Activated CD8-positive, alpha-beta memory T cell treated with anti-CD3 and anti-CD28 coated beads, Interleukin-2, amount 50 U/mL, for 24 hours (primary cell): ENCODE results near the gene RAB11FIP2.

Experiments used
- DNase-seq: peaks from one replicate; pipeline ENCODE4 v3.0.0-alpha.2; 2020; ENCODE audit errors: extremely low read depth

RAB11FIP2 gene

GRCh38 chr10:118034791-118035261 is 11.9 kb downstream of the RAB11FIP2 start:
- DNase-seq: no peak

DNA sequence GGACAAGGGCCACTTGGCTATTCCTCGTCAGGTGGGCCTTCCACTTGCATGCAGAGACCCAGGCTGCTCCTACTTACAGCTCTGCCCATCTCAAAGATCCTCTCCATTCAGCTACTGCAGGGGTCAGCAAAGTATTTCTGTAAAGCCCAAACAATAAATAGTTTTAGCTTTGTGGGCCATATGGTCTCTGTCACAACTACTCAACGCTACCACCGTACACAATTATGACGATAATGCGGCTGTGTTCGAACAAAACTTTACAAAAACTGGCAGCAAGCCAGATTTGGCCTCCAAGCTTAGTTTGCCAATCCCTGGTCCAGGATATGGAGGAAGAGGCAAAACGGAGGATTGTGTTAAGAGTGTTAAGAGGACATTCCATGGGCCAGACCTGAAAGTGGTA is 12.8 kb downstream of the RAB11FIP2 start:
- no peak for DNase-seq

- no peak for DNase-seq
Observed at GRCh38 chr10:118032564-118032963, 14.2 kb downstream of the RAB11FIP2 start.

DNA sequence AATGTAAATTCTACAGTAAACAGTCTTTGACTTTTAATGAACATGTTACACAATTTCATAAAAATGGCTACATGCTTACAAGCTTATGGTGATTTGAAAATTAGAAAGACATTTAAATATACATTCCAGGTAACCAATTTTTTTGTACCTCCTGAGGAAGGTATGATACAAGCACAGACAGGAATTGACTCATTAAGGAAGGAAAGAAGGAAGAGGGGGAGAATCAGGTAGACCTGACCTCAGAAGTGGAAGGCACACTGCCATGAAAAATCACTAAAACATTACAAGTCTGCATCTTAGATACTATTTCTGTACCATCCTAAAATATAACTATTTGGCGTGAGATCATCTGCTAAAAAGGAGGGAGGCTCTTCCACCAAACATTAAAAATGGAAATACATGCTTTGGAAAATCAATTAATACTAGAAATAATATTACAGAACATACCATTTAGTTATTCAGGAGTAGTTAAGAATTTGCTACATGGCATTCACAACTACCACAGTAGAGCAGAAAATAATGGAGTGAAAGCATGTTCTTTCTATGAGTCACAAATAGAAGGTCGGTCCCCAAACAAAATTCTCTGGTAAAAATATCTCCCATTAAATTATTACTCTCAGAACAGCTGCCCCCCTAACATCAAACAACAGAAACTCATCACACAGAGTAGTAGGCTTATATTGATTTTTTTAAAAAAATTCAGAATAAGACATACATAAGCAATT is 15.2 kb downstream of the RAB11FIP2 start:
- no peak for DNase-seq

GRCh38 chr10:118028619-118029018 is 18.1 kb downstream of the RAB11FIP2 start:
- DNase-seq: no peak

GRCh38 chr10:118027397-118027796 is 19.3 kb downstream of the RAB11FIP2 start:
- no peak for DNase-seq

DNA sequence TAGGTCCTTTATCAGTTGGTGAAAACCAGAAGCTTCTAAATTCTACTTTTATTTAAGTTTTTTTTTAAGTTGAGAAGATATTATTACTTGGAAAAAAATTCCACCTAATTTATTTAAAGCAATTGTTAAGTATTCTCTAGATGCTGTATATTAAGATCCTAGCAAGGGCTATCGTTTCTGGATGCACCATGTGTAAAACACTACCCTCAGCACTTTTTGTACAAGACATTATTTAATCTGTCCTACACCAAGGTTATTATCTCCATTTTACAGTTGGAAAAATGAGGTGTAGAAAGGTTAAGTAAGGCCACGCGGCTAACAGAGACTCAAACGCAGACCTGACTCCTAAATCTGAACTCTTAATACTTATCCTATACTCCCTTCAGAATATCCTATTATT is 19.8 kb downstream of the RAB11FIP2 start:
- DNase-seq: no peak

GRCh38 chr10:118020365-118020764 is 26.4 kb downstream of the RAB11FIP2 start:
- no peak for DNase-seq

DNA sequence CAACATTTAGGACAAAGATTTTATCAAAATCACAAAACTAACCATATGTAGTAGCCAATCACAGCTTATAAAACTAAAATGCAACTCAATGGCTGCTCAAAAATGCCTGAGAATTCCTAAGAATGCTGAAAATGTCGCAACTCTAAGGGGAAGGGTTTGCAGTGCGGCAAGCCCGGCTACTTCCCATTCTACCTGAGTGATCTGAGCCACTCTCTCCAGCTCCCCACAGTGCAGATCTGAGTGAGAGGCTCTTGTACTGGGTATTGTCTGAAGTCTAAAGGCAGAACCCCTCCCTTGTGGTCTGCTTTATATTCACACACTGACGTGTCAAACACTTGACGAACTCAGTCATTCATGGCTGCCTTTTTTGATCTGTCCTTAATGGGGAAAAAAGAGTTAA is 28.9 kb downstream of the RAB11FIP2 start:
- no peak for DNase-seq

- DNase-seq: no peak
Observed at GRCh38 chr10:118017071-118017740, 29.5 kb downstream of the RAB11FIP2 start.

DNA sequence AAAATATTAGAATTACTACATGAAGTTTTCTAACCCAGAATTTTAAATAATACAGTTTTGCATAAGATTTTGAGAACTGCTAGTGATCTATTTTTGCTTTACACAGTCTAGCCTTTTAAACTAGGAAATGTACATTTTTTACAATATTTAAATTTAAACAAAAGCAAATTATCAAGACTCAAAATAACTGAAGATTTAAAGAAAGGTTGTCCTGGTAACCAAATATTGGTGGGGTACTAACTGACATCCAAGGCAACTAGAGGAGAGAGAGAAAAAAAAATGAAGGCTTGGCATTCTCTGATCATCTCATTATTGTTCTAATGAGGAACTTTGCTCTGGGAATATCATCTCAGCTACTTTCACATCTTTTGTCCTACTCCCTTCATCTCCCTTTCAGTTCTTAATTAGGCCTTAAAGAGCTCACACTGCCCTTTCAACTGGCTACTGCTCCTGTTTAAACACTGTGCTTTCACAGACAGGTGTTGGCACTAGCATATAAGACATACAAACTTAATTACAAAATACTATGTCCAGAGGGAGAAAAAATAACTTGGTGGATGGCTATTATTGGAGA is 33.7 kb downstream of the RAB11FIP2 start:
- DNase-seq: no peak

- no peak for DNase-seq
Observed at GRCh38 chr10:118007773-118008172, 39.0 kb downstream of the RAB11FIP2 start.

DNA sequence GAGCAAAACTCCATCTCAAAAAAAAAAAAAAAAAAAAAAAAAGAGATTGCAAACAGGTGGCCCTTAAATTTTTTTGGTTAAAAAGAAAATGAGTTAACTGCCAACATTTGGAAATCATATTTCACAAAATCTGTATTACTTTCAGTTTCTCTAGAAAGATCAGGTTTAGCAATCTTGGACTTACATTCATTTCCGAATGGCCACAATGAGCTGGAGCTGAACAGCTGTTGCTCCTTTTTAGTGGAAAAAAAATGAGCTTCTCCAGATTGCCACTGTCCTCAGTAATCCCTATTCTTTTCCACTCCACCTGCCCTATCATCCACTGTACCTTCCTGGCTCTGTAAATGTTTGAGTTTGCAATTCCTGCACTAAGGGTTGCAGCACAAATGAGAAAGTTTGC is 43.6 kb downstream of the RAB11FIP2 start:
- no peak for DNase-seq

- DNase-seq: no peak
Observed at GRCh38 chr10:118002581-118002980, 44.2 kb downstream of the RAB11FIP2 start.

DNA sequence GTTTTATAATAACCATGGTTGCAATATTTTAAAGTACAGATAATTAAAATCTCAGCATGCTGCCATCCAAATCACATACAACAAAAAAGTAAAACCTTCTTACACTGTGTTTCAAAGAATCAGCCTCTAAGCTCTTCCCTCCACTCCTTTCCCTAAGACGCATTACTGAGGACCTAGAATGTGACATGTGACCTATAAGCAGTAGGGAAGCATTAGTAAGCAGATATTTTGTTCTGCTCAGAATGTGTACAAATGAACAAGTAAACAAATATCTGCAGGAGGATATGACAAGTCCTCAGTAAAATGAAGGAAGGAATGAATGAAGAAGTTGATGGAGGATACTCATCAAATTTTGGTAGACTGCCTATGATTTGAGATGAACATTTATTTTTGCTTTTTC is 49.1 kb downstream of the RAB11FIP2 start:
- no peak for DNase-seq

DNA sequence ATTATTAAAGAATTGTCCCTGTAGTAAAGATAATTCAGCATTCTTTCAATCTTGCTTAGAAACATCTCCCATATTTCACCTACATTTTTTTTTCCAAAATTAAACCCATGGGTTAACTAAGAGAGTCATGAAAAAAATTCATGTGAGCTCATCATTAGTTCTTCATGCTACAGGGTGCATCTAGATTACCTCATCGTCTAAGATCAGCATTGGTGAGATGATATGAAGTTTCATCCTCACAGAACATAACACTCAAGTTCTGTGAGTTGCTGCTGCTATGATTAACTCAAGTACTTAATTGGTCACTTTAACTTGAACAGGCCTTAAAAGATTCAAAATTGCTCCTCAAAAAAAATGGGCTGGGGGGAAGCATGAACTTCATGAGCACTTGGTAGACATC is 50.0 kb downstream of the RAB11FIP2 start:
- no peak for DNase-seq

DNA sequence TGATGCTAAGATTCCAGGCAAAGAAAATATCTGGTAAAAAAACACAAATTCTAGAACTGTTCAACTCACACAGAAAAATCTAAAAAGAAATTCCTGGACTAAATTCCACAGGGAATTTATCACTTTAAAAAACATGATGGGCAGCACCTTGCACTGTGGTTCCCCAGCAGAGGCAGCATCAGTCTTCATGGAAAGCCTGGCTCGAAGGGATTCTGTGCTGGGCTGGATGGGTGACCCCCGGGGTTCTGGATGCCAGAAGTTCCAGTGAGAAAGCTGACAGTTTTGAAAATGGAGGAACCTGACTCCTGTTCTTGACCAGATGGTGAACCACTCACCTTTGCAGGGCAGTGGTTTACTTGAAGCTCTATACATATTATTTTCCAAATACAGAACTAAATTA is 52.0 kb downstream of the RAB11FIP2 start:
- DNase-seq: no peak

GRCh38 chr10:117993166-117993565 is 53.6 kb downstream of the RAB11FIP2 start:
- no peak for DNase-seq

GRCh38 chr10:117991701-117992100 is 55.0 kb downstream of the RAB11FIP2 start:
- DNase-seq: no peak

DNA sequence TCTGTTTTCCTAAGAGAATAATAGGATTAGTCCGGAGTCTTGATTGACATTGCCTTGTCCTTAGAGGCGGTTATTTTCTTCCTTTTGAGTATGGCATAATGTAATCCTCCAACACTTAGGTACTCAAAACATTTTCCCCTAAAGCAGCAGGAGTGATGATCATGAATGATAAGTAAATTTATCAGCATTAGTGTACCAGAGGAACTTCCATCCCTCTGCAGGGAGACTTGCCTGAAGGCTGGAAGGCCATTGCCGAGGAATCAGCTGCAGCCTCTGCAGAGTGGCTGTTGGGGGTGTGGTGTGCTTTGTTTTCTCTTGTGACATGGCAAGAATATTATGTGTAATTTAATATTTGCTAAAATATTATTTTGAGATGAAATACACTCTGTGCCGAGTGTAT is 56.8 kb downstream of the RAB11FIP2 start:
- DNase-seq: no peak

DNA sequence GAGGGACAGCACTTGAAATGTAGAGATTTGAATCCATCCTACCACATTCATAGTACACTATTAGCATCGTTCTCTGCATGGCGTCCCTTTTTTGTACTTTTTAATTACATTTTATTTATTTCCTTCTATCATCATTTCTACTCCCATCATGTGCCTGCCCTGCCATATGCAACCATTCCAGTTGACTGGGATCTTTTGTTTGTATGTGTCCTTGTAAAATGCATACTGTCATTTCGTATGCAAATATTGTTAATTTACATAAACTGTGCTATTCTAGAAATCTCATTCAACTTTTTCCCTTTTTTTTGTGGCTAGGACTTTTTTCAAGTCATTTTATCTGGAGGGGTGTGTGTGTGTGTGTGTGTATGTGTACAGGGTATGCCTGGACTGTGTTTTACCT is 57.9 kb downstream of the RAB11FIP2 start:
- no peak for DNase-seq

DNA sequence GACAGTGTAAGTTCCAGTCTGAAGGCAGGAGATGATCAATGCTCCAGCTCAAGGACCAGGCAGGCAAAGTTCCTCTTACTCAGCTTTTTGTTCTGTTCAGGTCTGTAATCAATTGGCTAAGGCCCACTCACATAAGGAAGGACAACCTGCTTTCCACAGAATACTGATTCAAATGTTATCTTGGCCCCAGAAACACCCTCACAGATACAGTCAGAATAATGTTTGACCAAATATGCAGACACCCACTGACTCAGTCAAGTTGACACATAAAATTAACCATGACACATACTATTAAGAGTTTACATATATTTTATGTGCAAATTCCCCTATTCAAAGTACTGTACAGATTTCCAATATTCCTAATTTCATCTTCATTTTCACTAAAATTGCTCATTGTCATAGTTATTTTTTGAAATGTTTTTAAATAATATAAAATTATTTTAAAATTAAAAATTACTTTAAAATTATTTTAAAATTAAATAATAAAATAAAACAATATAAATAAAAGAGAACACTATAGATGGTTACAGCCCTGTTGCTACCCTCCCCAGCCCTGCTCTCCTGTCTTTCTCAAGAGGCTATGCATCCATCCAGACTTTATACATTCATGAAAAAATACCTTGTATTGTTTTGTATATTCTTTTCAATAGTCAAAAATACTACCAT is 59.4 kb downstream of the RAB11FIP2 start:
- DNase-seq: no peak

GRCh38 chr10:117983961-117984360 is 62.8 kb downstream of the RAB11FIP2 start:
- DNase-seq: no peak
